GM23338 (cell line): Measurements from ENCODE around the gene TSPAN5. TPM values are rescaled to one million over a fixed set of nuclear protein-coding genes. Genes with fewer than 3 reads are reported as not detected.

ENCODE experiments used
- ATAC-seq: fragments of 200-7000 bp; cut with Tn5 transposase; 3 replicates; pipeline ENCODE4 v1.9.1; 2020
- DNase-seq: peaks from one replicate; pipeline ENCODE4 v3.0.0-alpha.2; 2015; ENCODE audit warnings: low spot score
- H2AFZ ChIP-seq: fragments of 200-600 bp; sonication (generic); 2 replicates; pipeline ENCODE4 v1.8.0; 2016; ENCODE audit warnings: antibody characterized with exemption, mild to moderate bottlenecking, moderate library complexity
- H3F3A ChIP-seq: fragments of 200-600 bp; sonication (generic); replicated peaks from 2 replicates; pipeline ENCODE4 v1.8.0; 2017; ENCODE audit warnings: antibody characterized with exemption, mixed run types, low read depth
- H3K27ac ChIP-seq: fragments of 200-600 bp; sonication (generic); 2 replicates; pipeline ENCODE4 v1.6.1; 2016; ENCODE audit warnings: low read depth
- H3K27me3 ChIP-seq: fragments of 200-600 bp; sonication (generic); 2 replicates; pipeline ENCODE4 v1.8.0; 2016; ENCODE audit warnings: mild to moderate bottlenecking, mixed run types, moderate library complexity; ENCODE audit not compliant: insufficient read depth
- H3K36me3 ChIP-seq: fragments of 200-600 bp; sonication (generic); 2 replicates; pipeline ENCODE4 v1.8.0; 2016; ENCODE audit warnings: mild to moderate bottlenecking; ENCODE audit not compliant: insufficient read depth
- H3K4me1 ChIP-seq: fragments of 200-600 bp; sonication (generic); 2 replicates; pipeline ENCODE4 v1.8.0; 2016; ENCODE audit warnings: mild to moderate bottlenecking, moderate library complexity; ENCODE audit not compliant: insufficient read depth
- H3K4me2 ChIP-seq: fragments of 200-600 bp; sonication (generic); 2 replicates; pipeline ENCODE4 v1.7.1; 2017; ENCODE audit warnings: mixed run types
- H3K4me3 ChIP-seq: fragments of 200-600 bp; sonication (generic); 2 replicates; pipeline ENCODE4 v1.6.1; 2016; ENCODE audit warnings: mixed run types
- H3K79me2 ChIP-seq: fragments of 200-600 bp; sonication (generic); replicated peaks from 2 replicates; pipeline ENCODE4 v1.8.0; 2017; ENCODE audit warnings: mild to moderate bottlenecking; ENCODE audit not compliant: insufficient read depth
- H3K9me2 ChIP-seq: fragments of 200-600 bp; sonication (generic); 2 replicates; pipeline ENCODE4 v1.8.0; 2017; ENCODE audit not compliant: insufficient read depth
- H4K20me1 ChIP-seq: fragments of 200-600 bp; sonication (generic); replicated peaks from 2 replicates; pipeline ENCODE4 v1.8.0; 2017; ENCODE audit warnings: mild to moderate bottlenecking; ENCODE audit not compliant: insufficient read depth
- H3K27ac Mint-ChIP-seq: 2 replicates; pipeline ENCODE4 v1.8.0; 2020; ENCODE audit warnings: inconsistent platforms, mild to moderate bottlenecking, moderate library complexity, mixed read lengths
- H3K27me3 Mint-ChIP-seq: 3 replicates; pipeline ENCODE4 v1.8.0; 2022; ENCODE audit warnings: low read depth, mild to moderate bottlenecking, moderate library complexity, mixed read lengths, inconsistent platforms; ENCODE audit not compliant: insufficient read depth, poor library complexity
- H3K36me3 Mint-ChIP-seq: 3 replicates; pipeline ENCODE4 v1.8.0; 2021; ENCODE audit warnings: low read depth, mild to moderate bottlenecking, inconsistent platforms, moderate library complexity, mixed read lengths
- H3K4me1 Mint-ChIP-seq: 3 replicates; pipeline ENCODE4 v1.8.0; 2020; ENCODE audit warnings: mild to moderate bottlenecking, inconsistent platforms, mixed read lengths
- H3K4me3 Mint-ChIP-seq: 3 replicates; pipeline ENCODE4 v1.8.0; 2021; ENCODE audit warnings: moderate library complexity, mild to moderate bottlenecking, inconsistent platforms, mixed read lengths
- H3K9me3 Mint-ChIP-seq: 3 replicates; pipeline ENCODE4 v1.8.0; 2020; ENCODE audit warnings: moderate library complexity, mild to moderate bottlenecking, inconsistent platforms, mixed read lengths
- CREB1 ChIP-seq: fragments of 250-450 bp; sonication (Bioruptor Pico); IDR thresholded peaks from 2 replicates; pipeline ENCODE4 v1.5.0; 2020; ENCODE audit warnings: low read depth, mild to moderate bottlenecking, moderate library complexity
- POLR2AphosphoS5 ChIP-seq: IDR thresholded peaks from 2 replicates; pipeline ENCODE4 v1.6.1; 2016; ENCODE audit warnings: antibody characterized with exemption, low read depth
- ZNF331 ChIP-seq: fragments of 250-450 bp; sonication (Bioruptor Pico); IDR thresholded peaks from 2 replicates; pipeline ENCODE4 v1.5.0; 2020; ENCODE audit warnings: low read depth, mild to moderate bottlenecking, moderate library complexity
- polyA plus RNA-seq: library from polyadenylated mRNA; unstranded; fragments of >200 nt; fragmentation: Nextera tagmentation; extraction: Ambion mirVana; gene quantifications from 2 replicates; pipeline ENCODE4 v1.2.1, GENCODE V29; 2016
- total RNA-seq: library from RNA; depleted of rRNA; stranded (reverse); fragments of >200 nt; shearing (Covaris generic); gene quantifications from 2 replicates; pipeline ENCODE4 v1.2.3, GENCODE V29; 2014
- TF ChIP-seq, protein P1 (sequence below), 2 experiments: fragments of 200-600 bp in 1 of 2; sonication (generic) in 1 of 2; conservative IDR thresholded peaks; 2 replicates each; pipeline versions ENCODE4 v1.5.1 to v1.6.1; 2016 to 2017; ENCODE audit warnings: antibody characterized with exemption in 2 of 2, low read depth in 2 of 2, mild to moderate bottlenecking in 2 of 2, moderate library complexity in 1 of 2
- TF ChIP-seq, protein P2 (sequence below): IDR thresholded peaks from 2 replicates; pipeline ENCODE4 v1.6.1; 2016; ENCODE audit warnings: antibody characterized with exemption
- TF ChIP-seq, protein P3 (sequence below): IDR thresholded peaks from one replicate; pipeline ENCODE4 v1.6.1; 2018; ENCODE audit warnings: antibody characterized with exemption; ENCODE audit not compliant: unreplicated experiment

The TSPAN5 gene
- total and polyA plus RNA-seq, 2 experiments from 2014 or later = 18.6 to 21.5 TPM

DNA sequence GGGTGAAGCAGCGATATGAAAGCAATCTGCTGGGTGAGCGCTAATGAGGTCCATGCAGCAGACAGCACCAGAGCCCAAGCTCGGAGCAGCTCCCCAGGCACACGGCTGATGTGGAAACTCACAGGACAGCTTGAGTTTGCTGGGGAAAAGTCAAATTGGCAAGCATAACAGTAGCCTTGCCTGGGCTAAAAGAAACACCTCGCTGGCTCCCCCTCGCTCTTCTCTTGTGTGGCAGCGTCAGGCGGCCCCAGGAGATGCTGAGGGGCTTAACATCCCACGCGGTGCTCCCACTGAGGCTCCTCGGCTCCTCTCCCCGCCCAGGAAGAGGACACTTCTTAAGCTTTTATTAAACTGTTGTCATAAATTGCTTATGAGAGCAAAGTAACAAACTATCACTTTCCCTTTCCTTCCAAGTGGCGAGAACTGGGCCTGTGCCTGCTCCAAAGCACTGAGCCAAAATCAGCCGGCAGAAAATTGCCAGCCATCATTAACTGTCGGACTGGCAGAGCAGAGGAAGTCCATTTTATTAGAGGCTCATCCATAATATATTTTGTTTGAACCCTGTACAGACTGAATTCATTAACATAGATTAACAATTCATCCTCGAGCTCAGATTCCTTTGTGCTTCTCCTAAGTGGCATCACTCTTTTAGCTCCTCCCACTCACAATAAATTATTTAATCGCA, 111.4 kb downstream of the TSPAN5 start:
- peaks cover 11% of the 10 kb centered on the region for H3K79me2 ChIP-seq
- no peaks in the 10 kb centered on the region for H3F3A ChIP-seq
- no peak overlapping the region for H3K27ac Mint-ChIP-seq
- H3K27ac ChIP-seq = peak overlapping the region; percentile 60; the same call in 1 of the 2 replicates
- H3K4me1 Mint-ChIP-seq = peaks cover 14% of the 10 kb centered on the region
- no peak overlapping the region for H3K4me3 ChIP-seq
- ATAC-seq = peak; percentile 85
- TF ChIP-seq ZNF331 (CRISPR knock-in tag) = no peak
- TF ChIP-seq, protein P1, sequence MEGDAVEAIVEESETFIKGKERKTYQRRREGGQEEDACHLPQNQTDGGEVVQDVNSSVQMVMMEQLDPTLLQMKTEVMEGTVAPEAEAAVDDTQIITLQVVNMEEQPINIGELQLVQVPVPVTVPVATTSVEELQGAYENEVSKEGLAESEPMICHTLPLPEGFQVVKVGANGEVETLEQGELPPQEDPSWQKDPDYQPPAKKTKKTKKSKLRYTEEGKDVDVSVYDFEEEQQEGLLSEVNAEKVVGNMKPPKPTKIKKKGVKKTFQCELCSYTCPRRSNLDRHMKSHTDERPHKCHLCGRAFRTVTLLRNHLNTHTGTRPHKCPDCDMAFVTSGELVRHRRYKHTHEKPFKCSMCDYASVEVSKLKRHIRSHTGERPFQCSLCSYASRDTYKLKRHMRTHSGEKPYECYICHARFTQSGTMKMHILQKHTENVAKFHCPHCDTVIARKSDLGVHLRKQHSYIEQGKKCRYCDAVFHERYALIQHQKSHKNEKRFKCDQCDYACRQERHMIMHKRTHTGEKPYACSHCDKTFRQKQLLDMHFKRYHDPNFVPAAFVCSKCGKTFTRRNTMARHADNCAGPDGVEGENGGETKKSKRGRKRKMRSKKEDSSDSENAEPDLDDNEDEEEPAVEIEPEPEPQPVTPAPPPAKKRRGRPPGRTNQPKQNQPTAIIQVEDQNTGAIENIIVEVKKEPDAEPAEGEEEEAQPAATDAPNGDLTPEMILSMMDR (conservative IDR thresholded peaks at IDR 0.05; ENCODE audit: low read depth in 2 of 2) = peak in 1 of 2 experiments; percentile 17; a peak in 1 of 4 replicates
- H3K27me3 Mint-ChIP-seq = no peaks in the 10 kb centered on the region
- H3K4me2 ChIP-seq = no peak overlapping the region
- 0 out of 2 replicates have a peak, but pooled peaks cover 8% of the 10 kb centered on the region for H3K4me1 ChIP-seq
- no peaks in the 10 kb centered on the region for H4K20me1 ChIP-seq
- peak; percentile 45 for DNase-seq
- no peaks in the 10 kb centered on the region; the same call in 1 of the 3 replicates for H3K36me3 Mint-ChIP-seq
- peaks cover 3% of the 10 kb centered on the region; the same call in 2 of the 3 replicates for H3K9me3 Mint-ChIP-seq
- no peaks in the 10 kb centered on the region for H3K36me3 ChIP-seq
- no peak overlapping the region for H3K4me3 Mint-ChIP-seq
- no peak overlapping the region for H2AFZ ChIP-seq
- no peaks in the 10 kb centered on the region for H3K27me3 ChIP-seq
- H3K9me2 ChIP-seq = no peaks in the 10 kb centered on the region

DNA sequence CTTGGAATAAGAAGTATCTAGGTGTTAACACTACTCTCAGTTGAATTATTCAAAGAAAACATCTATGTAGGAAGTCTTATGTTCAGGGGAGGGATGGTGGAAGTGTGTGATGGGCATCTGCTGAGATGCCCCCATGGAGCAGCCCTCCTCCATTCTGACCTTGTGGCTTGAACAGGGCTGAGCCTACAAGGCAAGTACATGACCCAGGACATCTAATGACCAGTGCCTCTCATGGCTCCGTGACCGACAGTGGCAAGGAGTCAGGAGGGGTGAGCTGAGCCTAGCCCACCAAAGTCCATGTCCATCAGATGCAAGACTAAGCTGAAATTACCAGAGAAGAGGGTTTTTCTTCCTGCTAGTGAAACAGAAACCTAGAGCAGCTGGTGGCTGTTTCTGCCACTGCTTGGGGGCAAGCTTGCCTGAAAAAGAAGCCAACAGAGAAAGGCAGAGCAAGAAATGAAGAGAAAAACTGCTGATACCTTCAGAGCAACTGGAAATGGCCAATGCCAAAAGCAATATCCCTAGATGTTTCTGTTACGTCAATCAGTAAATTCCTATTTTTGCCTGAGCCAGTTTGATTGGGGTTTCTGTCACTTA, 113.5 kb downstream of the TSPAN5 start:
- no peak overlapping the region for H3K4me3 Mint-ChIP-seq
- no peaks in the 10 kb centered on the region for H3K27me3 Mint-ChIP-seq
- no peaks in the 10 kb centered on the region for H3K36me3 Mint-ChIP-seq
- Histone ChIP-seq H3K4me3 (no peak overlapping the region), H3K4me1 (0 out of 2 replicates have a peak, but pooled peaks cover 8% of the 10 kb centered on the region), H3K27me3 (no peaks in the 10 kb centered on the region), H4K20me1 (no peaks in the 10 kb centered on the region), H3K27ac (no peak overlapping the region), H3F3A (no peaks in the 10 kb centered on the region), H3K79me2 (peaks cover 11% of the 10 kb centered on the region), H3K4me2 (no peak overlapping the region), H3K9me2 (no peaks in the 10 kb centered on the region), H2AFZ (no peak overlapping the region), H3K36me3 (no peaks in the 10 kb centered on the region)
- H3K27ac Mint-ChIP-seq = no peak overlapping the region; the same call in 1 of the 2 replicates
- ATAC-seq (no peak), DNase-seq (no peak)
- no peaks in the 10 kb centered on the region; the same call in 2 of the 3 replicates for H3K9me3 Mint-ChIP-seq
- H3K4me1 Mint-ChIP-seq = peaks cover 14% of the 10 kb centered on the region
- TF ChIP-seq POLR2AphosphoS5 (no peak), CREB1 (CRISPR knock-in tag) (no peak)
- TF ChIP-seq, protein P2, sequence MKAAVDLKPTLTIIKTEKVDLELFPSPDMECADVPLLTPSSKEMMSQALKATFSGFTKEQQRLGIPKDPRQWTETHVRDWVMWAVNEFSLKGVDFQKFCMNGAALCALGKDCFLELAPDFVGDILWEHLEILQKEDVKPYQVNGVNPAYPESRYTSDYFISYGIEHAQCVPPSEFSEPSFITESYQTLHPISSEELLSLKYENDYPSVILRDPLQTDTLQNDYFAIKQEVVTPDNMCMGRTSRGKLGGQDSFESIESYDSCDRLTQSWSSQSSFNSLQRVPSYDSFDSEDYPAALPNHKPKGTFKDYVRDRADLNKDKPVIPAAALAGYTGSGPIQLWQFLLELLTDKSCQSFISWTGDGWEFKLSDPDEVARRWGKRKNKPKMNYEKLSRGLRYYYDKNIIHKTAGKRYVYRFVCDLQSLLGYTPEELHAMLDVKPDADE = no peak
- TF ChIP-seq, protein P3, sequence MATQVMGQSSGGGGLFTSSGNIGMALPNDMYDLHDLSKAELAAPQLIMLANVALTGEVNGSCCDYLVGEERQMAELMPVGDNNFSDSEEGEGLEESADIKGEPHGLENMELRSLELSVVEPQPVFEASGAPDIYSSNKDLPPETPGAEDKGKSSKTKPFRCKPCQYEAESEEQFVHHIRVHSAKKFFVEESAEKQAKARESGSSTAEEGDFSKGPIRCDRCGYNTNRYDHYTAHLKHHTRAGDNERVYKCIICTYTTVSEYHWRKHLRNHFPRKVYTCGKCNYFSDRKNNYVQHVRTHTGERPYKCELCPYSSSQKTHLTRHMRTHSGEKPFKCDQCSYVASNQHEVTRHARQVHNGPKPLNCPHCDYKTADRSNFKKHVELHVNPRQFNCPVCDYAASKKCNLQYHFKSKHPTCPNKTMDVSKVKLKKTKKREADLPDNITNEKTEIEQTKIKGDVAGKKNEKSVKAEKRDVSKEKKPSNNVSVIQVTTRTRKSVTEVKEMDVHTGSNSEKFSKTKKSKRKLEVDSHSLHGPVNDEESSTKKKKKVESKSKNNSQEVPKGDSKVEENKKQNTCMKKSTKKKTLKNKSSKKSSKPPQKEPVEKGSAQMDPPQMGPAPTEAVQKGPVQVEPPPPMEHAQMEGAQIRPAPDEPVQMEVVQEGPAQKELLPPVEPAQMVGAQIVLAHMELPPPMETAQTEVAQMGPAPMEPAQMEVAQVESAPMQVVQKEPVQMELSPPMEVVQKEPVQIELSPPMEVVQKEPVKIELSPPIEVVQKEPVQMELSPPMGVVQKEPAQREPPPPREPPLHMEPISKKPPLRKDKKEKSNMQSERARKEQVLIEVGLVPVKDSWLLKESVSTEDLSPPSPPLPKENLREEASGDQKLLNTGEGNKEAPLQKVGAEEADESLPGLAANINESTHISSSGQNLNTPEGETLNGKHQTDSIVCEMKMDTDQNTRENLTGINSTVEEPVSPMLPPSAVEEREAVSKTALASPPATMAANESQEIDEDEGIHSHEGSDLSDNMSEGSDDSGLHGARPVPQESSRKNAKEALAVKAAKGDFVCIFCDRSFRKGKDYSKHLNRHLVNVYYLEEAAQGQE = no peak
